ENCODE data around the gene LMX1B. TPM values are rescaled to one million over a fixed set of nuclear protein-coding genes. Genes with fewer than 3 reads are reported as not detected.

Gene LMX1B
- total RNA-seq, 1 experiment from 2014 or later, result 12.4 TPM

GRCh38 chr9:126690431-126691051, 76.8 kb downstream of the LMX1B start:
- DNase-seq (ENCODE audit: low spot score) (peak; percentile 86), ATAC-seq (peak; percentile 82)
- peaks cover 19% of the 10 kb centered on the region for H3K4me1 Mint-ChIP-seq
- ChIA-PET POLR2A (no interaction called here), CTCF (interaction anchor here (0.6 to 4.4 kb wide), 62 partner anchors 8 to 274 kb away, joined by 3 to 93 read pairs (median 5); partner anchors contain the start of genes LMX1B, RALGPS1 and ZBTB43)
- no peak overlapping the region for H3K4me3 Mint-ChIP-seq
- H3K36me3 Mint-ChIP-seq, result no peaks in the 10 kb centered on the region
- H3K9me3 Mint-ChIP-seq, result no peaks in the 10 kb centered on the region
- H3K27ac Mint-ChIP-seq, result no peak overlapping the region
- peaks cover 44% of the 10 kb centered on the region for H3K27me3 Mint-ChIP-seq (ENCODE audit: low read depth)
- no peak for TF ChIP-seq ZNF138 (CRISPR knock-in tag; conservative IDR thresholded peaks at IDR 0.05)
- no peak for TF ChIP-seq ZNF317 (CRISPR knock-in tag; IDR thresholded peaks at IDR 0.05; ENCODE audit: borderline replicate concordance, low read depth)
- no peak for TF ChIP-seq STAT6 (CRISPR knock-in tag; conservative IDR thresholded peaks at IDR 0.05; ENCODE audit: low read depth)
- no peak for TF ChIP-seq RELA (CRISPR knock-in tag; IDR thresholded peaks at IDR 0.05; ENCODE audit: borderline replicate concordance)
- 0 out of 2 replicates have a peak, but pooled peaks have one; percentile 18 for TF ChIP-seq USF2 (CRISPR knock-in tag; IDR thresholded peaks at IDR 0.05)
- no peak for TF ChIP-seq CDX4 (CRISPR knock-in tag; IDR thresholded peaks at IDR 0.05; ENCODE audit: borderline replicate concordance)
- 0 out of 2 replicates have a peak, but pooled peaks have one; percentile 21 for TF ChIP-seq ETV6 (CRISPR knock-in tag; IDR thresholded peaks at IDR 0.05)
- TF ChIP-seq HMGXB4 (CRISPR knock-in tag; IDR thresholded peaks at IDR 0.05), result no peak; the same call in 1 of the 2 replicates
- no peak for TF ChIP-seq FOXP4 (CRISPR knock-in tag; IDR thresholded peaks at IDR 0.05)
- TF ChIP-seq AR (CRISPR knock-in tag; IDR thresholded peaks at IDR 0.05), result no peak
- peak; percentile 80 for TF ChIP-seq CTCF (IDR thresholded peaks at IDR 0.05)
- no peak for TF ChIP-seq E2F4 (CRISPR knock-in tag; IDR thresholded peaks at IDR 0.05; ENCODE audit: borderline replicate concordance, low read depth)
- no peak for TF ChIP-seq ZNF532 (CRISPR knock-in tag; IDR thresholded peaks at IDR 0.05; ENCODE audit: borderline replicate concordance)
- TF ChIP-seq KAT7 (CRISPR knock-in tag; IDR thresholded peaks at IDR 0.05; ENCODE audit: borderline replicate concordance), result no peak
- TF ChIP-seq ZNF121 (CRISPR knock-in tag; IDR thresholded peaks at IDR 0.05), result no peak

Measured in WTC11 (cell line).